HG03432 (cell line): ENCODE measurements around the gene SOX1.

Experiments
- ATAC-seq: cut with Tn5 transposase; IDR thresholded peaks from one replicate; pipeline ENCODE4 v1.9.1; 2021; ENCODE audit warnings: mild to moderate bottlenecking, moderate library complexity; ENCODE audit not compliant: unreplicated experiment

SOX1 gene

GRCh38 chr13:112058519-112058873 lies 8.5 kb upstream of the SOX1 start:
- ATAC-seq, result no peak

GRCh38 chr13:112058941-112059340 lies 8.0 kb upstream of the SOX1 start:
- no peak for ATAC-seq

- ATAC-seq, result no peak
These were observed 7.3 kb upstream of the SOX1 start for GRCh38 chr13:112059457-112060281.

GRCh38 chr13:112060282-112060830 lies 6.6 kb upstream of the SOX1 start:
- ATAC-seq, result no peak

GRCh38 chr13:112060899-112061366 lies 6.0 kb upstream of the SOX1 start:
- no peak for ATAC-seq

GRCh38 chr13:112061367-112062061 lies 5.4 kb upstream of the SOX1 start:
- ATAC-seq, result no peak

- ATAC-seq, result no peak
These were observed 4.8 kb upstream of the SOX1 start for GRCh38 chr13:112062072-112062567.

GRCh38 chr13:112062571-112063570 lies 4.1 kb upstream of the SOX1 start:
- ATAC-seq, result no peak

GRCh38 chr13:112063807-112064206 lies 3.1 kb upstream of the SOX1 start:
- no peak for ATAC-seq

- ATAC-seq, result no peak
These were observed 2.7 kb upstream of the SOX1 start for GRCh38 chr13:112064222-112064621.

- ATAC-seq, result no peak
These were observed 1.5 kb upstream of the SOX1 start for GRCh38 chr13:112065521-112065866.

- no peak for ATAC-seq
These were observed 904 bp upstream of the SOX1 start for GRCh38 chr13:112065867-112066623.

- no peak for ATAC-seq
These were observed 335 bp upstream of the SOX1 start for GRCh38 chr13:112066624-112067004.

- no peak for ATAC-seq
These were observed 1.1 kb downstream of the SOX1 start for GRCh38 chr13:112067871-112068539.

- ATAC-seq, result no peak
These were observed 1.7 kb downstream of the SOX1 start for GRCh38 chr13:112068540-112069060.

- ATAC-seq, result no peak
These were observed 2.3 kb downstream of the SOX1 start for GRCh38 chr13:112069061-112069844.

- ATAC-seq, result no peak
These were observed 2.9 kb downstream of the SOX1 start for GRCh38 chr13:112069845-112070251.

GRCh38 chr13:112071102-112071722 lies 4.3 kb downstream of the SOX1 start:
- ATAC-seq, result no peak
